ENCODE data around the gene TNFRSF1A.

TNFRSF1A gene

DNA sequence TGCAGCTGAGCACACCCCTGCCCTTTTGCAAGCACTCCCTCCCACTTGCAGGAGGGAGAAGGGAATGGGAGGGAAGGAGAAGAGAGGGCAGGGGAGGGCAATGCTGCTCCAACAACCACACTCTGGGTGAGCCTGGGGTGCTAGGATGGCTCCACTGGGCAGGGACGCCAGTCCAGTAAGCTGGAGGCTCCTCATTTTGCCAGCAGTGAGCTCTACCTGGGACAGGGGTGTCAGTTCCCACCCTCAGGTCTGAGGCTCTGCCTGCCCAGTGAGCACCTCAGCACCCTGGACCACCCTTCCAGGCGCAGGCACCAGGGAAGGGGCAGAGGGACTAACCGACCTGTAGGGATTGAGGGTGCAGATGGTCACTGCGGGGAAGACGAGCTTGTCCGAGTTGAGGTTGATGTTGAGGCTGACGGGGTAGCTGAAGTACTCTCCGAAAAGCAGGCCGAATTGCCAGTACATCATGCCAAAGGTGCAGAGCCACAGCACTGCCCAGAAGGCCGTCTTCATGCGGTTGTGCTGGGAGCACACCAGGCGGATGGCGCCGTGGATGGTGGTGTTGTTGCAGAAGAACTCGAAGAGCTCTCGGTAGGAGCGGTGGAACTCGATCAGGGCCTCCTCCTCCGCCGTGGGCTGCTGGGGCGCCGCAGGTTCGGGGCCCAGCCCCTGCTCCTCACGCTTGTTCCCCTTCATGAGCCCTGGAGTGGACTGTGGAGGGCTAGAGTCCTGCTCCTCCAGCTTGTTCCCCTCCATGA, 32.3 kb upstream of the TNFRSF1A start:
- no peak for DNase-seq (ENCODE audit: low read depth in 2 of 2)

DNA sequence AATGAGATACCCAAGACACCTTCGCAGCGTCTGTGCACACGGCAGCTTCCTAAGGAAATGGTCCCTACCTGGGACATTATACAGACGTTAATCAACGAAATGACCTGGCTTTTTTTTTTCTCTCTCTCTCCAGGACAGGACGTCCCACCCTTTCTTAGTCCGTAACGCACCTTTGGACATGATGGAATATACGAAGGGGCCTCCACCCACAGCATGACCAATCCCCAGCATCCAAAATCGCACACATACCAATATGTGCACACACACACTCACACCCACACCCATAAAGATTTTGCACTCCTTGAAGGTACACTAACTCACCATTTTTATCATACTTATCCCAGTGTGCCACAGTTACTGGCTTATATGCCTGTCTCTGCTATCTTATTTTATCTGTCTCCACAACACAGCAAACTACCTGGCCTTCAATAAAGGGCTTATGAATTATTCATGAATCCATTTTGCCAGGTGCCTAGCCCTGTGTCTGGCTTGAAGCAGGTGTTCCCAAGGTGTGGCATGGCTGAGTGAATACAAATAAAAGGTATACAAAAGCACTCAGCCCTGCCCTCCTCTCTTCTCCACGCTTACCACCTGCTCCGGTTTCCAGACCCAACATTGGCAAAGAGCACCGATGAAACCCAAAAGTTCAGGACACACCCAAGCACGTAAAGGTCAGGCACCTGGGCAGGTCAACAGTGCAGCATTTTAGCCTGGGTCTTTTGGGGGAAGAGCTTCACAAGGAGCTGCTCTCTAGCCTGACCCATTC, 31.3 kb upstream of the TNFRSF1A start:
- DNase-seq (ENCODE audit: low read depth in 2 of 2): no peak

DNA sequence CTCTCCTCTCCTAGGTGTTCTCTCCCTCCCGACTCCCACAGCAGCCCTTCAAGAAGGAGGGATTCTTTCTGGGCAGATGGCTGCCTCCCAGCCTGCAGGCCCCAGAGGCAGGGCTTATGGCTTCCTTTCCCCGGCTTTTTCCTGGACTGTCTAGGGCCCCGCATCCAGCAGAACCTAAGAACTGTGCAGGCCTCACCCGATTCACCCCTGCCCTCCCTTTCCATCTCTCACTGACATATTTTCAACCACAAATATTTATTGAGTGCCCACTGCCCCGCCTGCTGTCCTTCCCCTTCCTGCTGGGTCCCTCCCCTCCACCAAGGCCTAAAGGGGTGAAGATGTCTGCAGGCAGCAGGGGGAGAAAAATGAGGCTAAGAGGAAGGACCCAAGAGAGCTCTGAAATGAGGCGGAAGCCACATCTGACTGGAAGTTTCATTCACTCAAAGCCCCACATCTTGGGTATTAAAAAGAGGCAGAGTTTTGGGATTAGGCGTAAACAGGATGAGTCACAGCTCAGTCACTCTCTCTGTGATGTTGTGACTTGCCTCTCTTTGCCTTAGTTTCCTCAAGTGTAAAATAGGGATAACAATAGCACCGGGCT, 30.6 kb upstream of the TNFRSF1A start:
- peak in 1 of 2 donors; percentile 22 for DNase-seq (ENCODE audit: low read depth in 2 of 2)

DNA sequence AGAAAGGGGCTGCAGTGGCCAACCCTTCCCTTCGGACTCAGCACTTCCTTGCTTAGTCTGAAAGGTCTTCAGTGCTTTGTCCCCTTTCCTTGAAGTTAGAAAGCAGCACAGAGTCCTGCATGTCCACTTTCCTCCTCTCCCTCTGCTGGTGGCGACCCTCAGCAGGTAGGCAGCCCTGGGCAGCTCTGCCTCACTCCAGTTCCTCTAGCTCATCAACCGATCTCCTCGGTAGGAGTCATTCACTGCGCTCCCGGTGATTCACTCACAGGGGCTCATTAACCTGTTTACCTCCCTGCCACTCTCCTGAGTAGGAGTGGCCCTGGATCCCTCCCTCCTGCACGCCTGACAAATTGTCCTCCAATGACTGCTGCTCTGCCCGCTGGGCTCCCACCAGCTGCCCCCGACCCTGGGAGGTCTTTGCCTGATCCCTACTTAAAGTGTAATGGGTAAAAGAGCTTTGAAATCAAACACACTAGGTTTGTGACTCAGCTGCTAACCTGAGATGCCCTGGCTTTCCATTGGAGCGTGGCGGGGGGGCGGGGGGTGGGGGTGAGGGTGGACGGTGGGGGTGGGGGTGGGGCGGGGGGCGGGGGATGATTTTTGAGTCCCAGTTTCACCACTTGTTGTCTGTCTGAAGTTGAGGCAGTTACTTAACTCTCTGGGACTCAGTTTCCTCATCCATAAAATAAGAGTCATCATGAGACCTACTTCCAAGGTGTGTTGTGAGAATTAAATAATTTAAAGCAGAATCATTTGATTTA, 29.3 kb upstream of the TNFRSF1A start:
- no peak for DNase-seq (ENCODE audit: low read depth in 2 of 2)

DNA sequence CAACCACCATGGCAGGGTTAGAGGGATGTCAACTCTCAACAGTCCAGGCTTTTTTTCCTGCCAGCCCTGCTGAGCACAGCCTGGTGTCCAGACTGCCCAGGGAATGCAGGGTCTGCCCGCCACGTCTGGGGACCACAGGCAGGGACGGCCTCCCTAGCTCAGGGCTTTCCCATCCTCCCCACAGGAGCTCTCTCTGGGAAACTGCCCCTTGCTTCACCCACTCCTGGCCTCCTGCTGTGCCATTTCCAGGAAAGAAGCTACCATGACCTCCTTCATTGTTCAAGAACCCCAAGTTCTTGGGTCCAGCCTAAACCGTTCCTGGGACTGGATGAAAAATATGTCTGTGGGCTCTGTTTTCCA, 28.7 kb upstream of the TNFRSF1A start:
- DNase-seq (ENCODE audit: low read depth in 2 of 2): no peak

DNA sequence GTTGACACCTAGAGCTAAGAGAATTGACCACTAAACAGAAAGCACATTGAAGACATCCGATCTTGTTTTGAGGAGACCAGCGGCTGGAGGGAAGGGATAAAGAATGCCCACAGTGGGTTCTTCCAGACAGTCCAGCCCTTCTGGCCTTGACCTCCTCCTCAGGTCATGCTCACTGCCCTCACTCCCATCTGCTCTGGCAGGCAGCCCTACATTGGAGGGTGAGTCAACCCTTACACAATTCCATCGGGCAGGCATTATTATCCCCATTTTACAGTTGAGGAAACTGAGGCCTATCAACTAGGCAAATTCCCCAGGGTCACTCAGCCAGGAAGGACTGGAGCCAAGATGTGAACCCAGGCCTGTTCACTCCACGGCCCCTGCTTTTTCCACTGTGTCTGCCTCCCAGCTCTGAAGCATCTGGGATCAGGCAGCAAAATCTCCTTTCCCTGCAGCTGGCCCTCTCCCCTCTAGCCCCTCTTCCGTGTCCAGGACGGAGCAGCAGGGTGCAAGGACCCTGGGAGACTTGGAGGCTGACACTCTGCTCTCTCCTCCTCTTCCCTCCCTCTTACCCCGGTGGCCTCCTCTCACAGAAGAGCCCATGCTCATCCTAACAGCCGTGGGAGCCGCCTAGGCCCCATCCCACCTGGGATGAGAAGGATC, 28.2 kb upstream of the TNFRSF1A start:
- DNase-seq (ENCODE audit: low read depth in 2 of 2): no peak

DNA sequence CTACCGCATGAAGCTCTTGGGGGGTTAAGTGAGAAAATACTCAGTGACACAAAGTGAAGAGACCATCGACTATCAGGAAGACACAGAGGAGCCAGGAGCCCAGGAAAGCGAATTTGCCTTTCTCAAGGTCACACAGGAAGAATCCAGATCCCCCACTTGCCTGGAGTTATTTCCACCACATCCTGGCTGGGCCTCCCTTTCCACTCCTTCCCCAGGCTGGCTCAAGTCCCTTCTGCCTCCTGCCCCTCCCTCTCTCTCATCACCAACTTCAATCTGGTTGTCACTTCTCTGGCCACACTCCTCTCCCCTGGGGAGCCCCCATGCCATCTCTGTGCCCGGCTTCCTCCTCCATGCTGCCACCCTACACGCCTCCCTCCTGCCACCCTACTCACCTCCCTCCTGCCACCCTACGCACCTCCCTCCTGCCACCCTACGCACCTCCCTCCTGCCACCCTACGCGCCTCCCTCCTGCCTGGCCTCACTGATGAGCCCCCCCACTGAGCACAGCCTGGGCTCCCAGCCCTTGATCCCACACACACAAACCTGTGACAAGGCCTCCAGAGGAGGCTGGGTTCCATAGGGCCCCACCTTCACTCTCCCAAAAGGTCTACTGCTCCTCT, 27.1 kb upstream of the TNFRSF1A start:
- no peak for DNase-seq (ENCODE audit: low read depth in 2 of 2)

DNA sequence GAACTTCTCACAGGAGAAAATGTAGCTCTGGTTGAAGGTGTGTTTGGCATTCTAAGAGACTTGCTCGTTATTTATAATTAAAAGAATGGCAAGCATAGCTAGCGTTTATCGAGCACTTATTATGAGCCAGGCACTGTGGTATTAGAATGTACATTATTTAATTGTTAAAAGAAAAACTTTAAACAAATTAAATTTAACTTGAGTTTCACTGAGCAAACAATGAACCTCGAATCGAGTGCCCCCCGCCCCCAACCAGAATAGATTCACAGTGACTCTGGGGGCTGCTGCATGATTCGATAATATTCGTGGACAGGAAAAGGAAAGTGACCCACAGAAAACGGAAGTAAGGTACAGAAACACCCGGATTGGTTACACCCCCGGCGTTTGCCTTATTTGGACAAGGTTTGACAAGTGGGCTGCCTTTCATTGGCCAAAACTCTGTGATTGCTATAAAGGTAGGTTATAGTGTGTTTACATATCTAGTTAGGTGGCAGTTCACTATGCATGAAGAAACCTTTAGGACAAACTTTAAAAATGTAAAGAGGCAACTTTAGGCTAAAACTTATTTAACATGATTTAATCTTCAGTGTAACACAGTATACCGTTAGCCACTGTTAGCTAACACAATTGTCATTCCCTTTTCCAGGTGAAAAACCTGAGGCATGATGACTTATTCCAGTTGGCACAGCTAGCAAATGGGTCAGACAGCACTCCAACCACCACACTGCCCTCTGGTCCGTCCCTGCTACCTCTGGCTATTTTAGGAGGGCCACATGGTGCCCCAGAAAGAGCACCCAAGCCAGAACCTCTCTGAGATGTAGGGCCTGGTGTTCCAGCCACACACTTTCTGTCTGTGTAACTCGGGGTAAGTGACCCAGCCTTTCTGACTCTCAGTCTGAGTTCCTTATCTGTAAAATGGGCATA, 26.4 kb upstream of the TNFRSF1A start:
- no peak for DNase-seq (ENCODE audit: low read depth in 2 of 2)

DNA sequence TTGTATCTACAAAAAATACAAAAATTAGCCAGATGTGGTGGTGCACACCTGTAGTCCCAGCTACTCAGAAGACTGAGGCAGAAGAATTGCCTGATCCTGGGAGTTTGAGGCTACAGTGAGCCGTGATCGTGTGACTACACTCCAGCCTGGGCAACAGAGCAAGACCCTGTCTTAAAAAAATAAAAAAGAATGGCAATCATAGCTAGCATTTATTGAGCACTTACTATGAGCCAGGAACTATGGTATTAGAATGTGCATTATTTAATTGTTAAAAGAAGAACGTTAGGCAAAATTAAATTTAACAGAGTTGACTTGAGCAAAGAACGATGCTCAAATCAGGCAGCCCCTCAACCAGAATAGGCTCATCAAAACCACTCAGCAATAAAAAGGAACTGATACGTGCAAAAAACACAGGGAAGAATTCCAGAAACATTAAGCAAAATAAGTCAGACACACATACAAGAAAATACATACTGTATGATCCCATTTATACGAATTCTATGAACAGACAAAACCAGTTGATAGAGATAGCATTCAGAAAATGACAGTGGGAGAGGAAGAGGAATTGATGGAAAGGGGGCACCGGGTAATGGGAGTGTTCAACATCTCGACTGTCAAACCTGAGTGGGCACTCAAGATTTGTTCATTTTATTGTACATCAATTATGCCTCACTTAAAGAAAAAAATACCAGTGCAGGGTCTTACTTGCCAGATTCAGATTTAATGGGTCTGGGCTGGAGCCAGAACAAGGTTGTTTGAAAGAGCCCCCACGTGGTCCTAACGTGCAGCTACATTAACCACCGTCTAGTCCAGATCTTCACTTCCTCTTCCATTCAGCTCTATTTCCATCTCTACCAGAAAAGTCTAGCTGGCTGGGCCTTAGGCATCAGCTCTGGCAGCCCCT, 25.4 kb upstream of the TNFRSF1A start:
- no peak for DNase-seq (ENCODE audit: low read depth in 2 of 2)

DNA sequence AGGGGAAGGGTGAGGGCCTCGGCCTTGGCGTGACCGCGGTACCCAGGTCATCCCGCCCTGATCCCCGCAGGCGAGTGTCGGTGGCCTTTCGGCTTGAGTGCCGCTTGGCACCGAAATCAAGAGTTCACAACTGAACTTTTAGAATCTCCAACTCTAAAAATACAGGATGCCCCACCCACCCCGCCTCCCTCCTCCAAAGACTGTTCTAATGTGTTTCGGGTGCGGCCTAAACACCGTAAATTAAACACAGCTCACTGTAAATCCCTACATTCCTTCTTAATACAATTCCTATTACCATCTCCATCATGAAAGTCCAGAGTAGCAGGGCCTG, 22.1 kb upstream of the TNFRSF1A start:
- no peak for DNase-seq (ENCODE audit: low read depth in 2 of 2)

DNA sequence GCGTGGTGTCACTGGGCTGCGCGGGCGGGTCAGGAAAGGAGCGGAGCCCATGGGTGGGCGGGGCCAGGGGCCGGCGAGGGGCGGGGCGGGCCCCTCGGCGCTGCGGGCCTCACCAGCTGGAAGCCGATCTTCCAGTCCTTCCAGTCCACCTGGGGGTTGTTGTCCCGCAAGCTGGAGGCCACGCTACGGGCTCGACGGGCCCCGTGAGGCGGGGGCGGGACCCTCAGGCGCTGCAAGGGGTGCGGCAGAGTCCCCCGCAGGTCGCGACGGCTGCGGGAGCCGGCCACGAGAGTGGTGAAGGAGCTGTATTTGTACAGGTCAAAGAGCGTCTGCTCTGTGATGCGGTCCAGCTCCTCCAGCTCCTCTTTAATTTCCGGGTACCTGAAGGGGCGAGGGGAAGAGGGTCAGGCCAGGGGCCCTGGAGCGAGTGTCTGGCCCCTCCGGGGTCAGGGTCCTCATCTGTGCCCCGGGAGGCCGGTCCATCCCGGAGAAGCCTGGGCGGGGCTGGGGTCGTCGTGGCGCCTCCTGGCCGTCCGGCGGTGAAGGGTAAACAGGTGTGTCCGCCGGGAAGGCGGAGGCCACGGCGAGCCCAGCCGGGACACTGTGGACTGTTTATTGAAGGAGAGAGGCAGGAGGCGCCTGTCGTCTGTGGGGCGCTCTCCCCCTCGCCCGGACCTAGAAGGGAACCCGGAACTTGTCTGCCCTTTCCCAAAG, 21.6 kb upstream of the TNFRSF1A start:
- peak; percentile 38 to 69 for DNase-seq (ENCODE audit: low read depth in 2 of 2)

DNA sequence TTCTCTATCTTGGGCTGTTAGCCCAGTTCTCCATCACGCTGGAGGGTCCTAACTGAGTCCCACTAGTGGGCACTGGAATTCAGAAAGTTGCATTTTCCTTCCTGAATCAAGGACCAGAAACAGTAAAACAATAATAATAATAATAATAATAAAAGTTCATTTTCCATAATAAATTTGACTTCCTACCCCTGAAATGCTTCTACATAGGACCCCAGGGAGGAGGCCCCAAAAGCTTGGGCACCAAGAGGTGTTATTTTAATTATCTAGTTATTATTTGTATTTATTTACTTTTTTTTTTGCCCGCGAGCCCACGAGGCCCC, 21.1 kb upstream of the TNFRSF1A start:
- DNase-seq (ENCODE audit: low read depth in 2 of 2): no peak

DNA sequence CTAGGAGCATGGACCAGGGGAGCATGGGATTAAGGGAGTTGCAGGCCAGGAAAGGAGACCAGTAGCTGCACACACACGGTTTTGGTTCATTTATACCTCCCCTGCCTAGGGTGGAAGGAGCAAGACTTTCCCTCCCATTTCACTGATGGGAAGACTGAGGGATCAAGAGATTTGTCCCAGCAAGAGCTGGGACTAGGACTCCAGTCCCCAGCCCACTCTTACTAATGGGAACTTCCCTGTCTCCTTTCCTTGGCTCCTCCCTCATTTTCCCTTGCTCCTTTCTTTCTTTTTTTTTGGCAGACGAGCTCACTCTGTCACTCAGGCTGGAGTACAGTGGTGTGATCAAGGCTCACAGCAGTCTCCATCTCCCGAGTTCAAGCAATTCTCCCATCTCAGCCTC, 20.5 kb upstream of the TNFRSF1A start:
- no peak for DNase-seq (ENCODE audit: low read depth in 2 of 2)

DNA sequence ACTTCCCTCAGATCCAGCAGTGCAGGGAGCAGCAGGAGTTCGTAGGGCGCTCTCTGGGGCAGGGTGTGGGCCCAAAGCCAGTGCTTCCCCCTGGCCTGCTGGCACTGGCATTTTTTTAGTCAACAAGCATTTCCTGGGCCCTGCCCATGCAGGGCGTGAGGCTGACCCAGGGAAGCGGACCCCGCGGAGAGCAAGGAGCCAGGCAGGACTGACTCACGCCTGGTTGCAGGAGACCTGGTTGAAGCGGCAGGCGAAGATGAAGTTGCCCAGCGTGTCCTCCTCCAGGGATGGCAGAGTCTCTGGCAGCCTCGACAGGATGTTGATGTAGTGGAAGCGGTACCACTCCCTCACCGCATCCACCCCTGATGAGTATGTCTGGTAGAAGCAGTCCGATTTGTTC, 20.0 kb upstream of the TNFRSF1A start:
- no peak for DNase-seq (ENCODE audit: low read depth in 2 of 2)

DNA sequence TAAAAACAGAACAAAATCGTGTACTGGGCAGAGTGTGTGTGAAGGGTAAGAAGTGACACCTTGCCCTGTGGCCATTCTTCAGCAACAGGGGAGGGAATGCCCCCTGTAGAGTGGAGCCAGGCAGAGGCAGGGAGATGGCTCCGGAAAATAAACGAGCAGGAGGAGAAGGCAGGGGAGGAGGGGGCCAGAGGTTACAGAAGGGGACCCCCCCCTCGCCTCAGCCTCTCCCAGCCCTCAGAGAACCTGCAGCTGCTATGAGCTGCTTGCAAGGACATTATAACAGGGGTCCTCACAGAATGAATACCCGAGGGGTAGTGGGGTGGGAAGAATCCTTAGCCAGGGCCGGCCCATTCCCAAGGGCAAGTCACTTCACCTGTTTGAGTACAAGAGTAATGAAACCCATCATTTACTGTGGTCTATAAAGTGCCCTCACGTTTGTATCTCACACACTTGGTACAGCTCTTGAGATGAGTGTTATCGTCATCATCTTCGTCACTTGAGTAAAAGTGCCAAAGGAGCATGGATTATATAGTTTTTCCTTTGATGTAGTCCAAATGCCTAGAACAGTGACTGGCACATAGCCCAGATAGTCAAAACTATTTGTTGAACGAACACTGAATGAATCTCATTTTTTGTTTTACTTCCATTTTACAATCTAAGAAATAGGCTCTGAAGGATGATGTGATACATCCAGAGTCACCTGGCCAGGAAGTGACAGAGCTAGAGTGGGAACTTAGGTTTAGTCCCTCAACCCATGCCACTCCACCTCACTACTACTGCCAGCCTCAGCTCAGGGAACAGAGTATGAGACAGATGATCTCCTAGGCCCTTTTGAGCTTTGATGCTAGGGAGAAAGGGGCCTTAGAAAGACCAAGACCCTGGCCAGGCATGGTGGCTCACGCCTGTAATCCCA, 19.0 kb upstream of the TNFRSF1A start:
- no peak for DNase-seq (ENCODE audit: low read depth in 2 of 2)

DNA sequence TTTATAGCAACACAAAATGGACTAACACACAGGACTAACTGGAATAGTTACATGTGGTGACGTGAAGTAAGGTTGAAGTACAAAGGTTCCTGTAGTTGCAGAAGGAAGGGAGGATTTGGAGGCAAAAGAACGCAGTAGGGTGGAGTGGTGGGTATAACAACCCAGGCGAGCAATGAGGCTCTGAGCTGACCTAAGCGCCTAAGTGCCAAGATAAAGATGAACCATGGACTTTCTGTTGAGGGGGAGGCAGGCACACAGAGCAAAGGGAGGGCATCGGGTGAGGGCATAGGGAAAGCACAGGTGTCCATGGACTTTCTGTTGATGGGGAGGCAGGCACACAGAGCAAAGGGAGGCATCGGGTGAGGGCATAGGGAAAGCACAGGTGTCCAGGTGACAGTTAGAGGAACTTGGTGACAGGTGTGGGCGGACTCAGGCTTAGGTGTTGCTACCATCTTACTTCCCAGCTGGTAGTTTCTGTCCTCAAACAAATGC, 18.2 kb upstream of the TNFRSF1A start:
- DNase-seq (ENCODE audit: low read depth in 2 of 2): no peak

DNA sequence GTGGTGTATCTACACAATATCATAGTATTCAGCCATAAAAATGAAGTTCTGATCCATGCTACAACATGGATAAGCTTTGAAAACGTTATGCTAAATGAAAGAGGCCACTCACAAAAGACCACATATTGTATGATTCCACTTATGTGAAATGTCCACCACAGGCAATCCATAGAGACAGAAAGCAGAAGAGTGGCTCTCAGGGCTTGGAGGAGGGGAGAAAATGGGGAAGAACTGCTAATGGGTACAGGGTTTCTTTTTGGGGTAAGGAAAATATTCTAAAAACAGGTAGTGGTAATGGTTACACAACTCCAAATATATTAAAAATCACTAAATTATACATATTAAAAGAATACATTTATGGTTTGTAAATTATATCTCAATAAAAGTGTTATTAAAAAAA, 17.0 kb upstream of the TNFRSF1A start:
- DNase-seq (ENCODE audit: low read depth in 2 of 2): no peak

All from stimulated activated CD4-positive, alpha-beta T cell treated with anti-CD3 and anti-CD28 coated beads, Interleukin-15, amount 100 ng/mL, for 48 hours (primary cell).